GM23338 (cell line): ENCODE results near the gene MFF. TPM values are rescaled to one million over a fixed set of nuclear protein-coding genes. Genes with fewer than 3 reads are reported as not detected.

ENCODE experiments used
- ATAC-seq: fragments of 200-7000 bp; cut with Tn5 transposase; 3 replicates; pipeline ENCODE4 v1.9.1; 2020
- DNase-seq: peaks from one replicate; pipeline ENCODE4 v3.0.0-alpha.2; 2015; ENCODE audit warnings: low spot score
- H2AFZ ChIP-seq: fragments of 200-600 bp; sonication (generic); 2 replicates; pipeline ENCODE4 v1.8.0; 2016; ENCODE audit warnings: antibody characterized with exemption, mild to moderate bottlenecking, moderate library complexity
- H3F3A ChIP-seq: fragments of 200-600 bp; sonication (generic); replicated peaks from 2 replicates; pipeline ENCODE4 v1.8.0; 2017; ENCODE audit warnings: antibody characterized with exemption, mixed run types, low read depth
- H3K27ac ChIP-seq: fragments of 200-600 bp; sonication (generic); 2 replicates; pipeline ENCODE4 v1.6.1; 2016; ENCODE audit warnings: low read depth
- H3K27me3 ChIP-seq: fragments of 200-600 bp; sonication (generic); 2 replicates; pipeline ENCODE4 v1.8.0; 2016; ENCODE audit warnings: mild to moderate bottlenecking, mixed run types, moderate library complexity; ENCODE audit not compliant: insufficient read depth
- H3K36me3 ChIP-seq: fragments of 200-600 bp; sonication (generic); 2 replicates; pipeline ENCODE4 v1.8.0; 2016; ENCODE audit warnings: mild to moderate bottlenecking; ENCODE audit not compliant: insufficient read depth
- H3K4me1 ChIP-seq: fragments of 200-600 bp; sonication (generic); 2 replicates; pipeline ENCODE4 v1.8.0; 2016; ENCODE audit warnings: mild to moderate bottlenecking, moderate library complexity; ENCODE audit not compliant: insufficient read depth
- H3K4me2 ChIP-seq: fragments of 200-600 bp; sonication (generic); 2 replicates; pipeline ENCODE4 v1.7.1; 2017; ENCODE audit warnings: mixed run types
- H3K4me3 ChIP-seq: fragments of 200-600 bp; sonication (generic); 2 replicates; pipeline ENCODE4 v1.6.1; 2016; ENCODE audit warnings: mixed run types
- H3K79me2 ChIP-seq: fragments of 200-600 bp; sonication (generic); replicated peaks from 2 replicates; pipeline ENCODE4 v1.8.0; 2017; ENCODE audit warnings: mild to moderate bottlenecking; ENCODE audit not compliant: insufficient read depth
- H3K9me2 ChIP-seq: fragments of 200-600 bp; sonication (generic); 2 replicates; pipeline ENCODE4 v1.8.0; 2017; ENCODE audit not compliant: insufficient read depth
- H4K20me1 ChIP-seq: fragments of 200-600 bp; sonication (generic); replicated peaks from 2 replicates; pipeline ENCODE4 v1.8.0; 2017; ENCODE audit warnings: mild to moderate bottlenecking; ENCODE audit not compliant: insufficient read depth
- H3K27ac Mint-ChIP-seq: 2 replicates; pipeline ENCODE4 v1.8.0; 2020; ENCODE audit warnings: inconsistent platforms, mild to moderate bottlenecking, moderate library complexity, mixed read lengths
- H3K27me3 Mint-ChIP-seq: 3 replicates; pipeline ENCODE4 v1.8.0; 2022; ENCODE audit warnings: low read depth, mild to moderate bottlenecking, moderate library complexity, mixed read lengths, inconsistent platforms; ENCODE audit not compliant: insufficient read depth, poor library complexity
- H3K36me3 Mint-ChIP-seq: 3 replicates; pipeline ENCODE4 v1.8.0; 2021; ENCODE audit warnings: low read depth, mild to moderate bottlenecking, inconsistent platforms, moderate library complexity, mixed read lengths
- H3K4me1 Mint-ChIP-seq: 3 replicates; pipeline ENCODE4 v1.8.0; 2020; ENCODE audit warnings: mild to moderate bottlenecking, inconsistent platforms, mixed read lengths
- H3K4me3 Mint-ChIP-seq: 3 replicates; pipeline ENCODE4 v1.8.0; 2021; ENCODE audit warnings: moderate library complexity, mild to moderate bottlenecking, inconsistent platforms, mixed read lengths
- H3K9me3 Mint-ChIP-seq: 3 replicates; pipeline ENCODE4 v1.8.0; 2020; ENCODE audit warnings: moderate library complexity, mild to moderate bottlenecking, inconsistent platforms, mixed read lengths
- CREB1 ChIP-seq: fragments of 250-450 bp; sonication (Bioruptor Pico); IDR thresholded peaks from 2 replicates; pipeline ENCODE4 v1.5.0; 2020; ENCODE audit warnings: low read depth, mild to moderate bottlenecking, moderate library complexity
- EZH2 ChIP-seq: fragments of 200-600 bp; sonication (generic); IDR thresholded peaks from one replicate; pipeline ENCODE4 v1.8.0; 2017; ENCODE audit warnings: antibody characterized with exemption, mild to moderate bottlenecking, low read depth; ENCODE audit not compliant: unreplicated experiment
- EZH2phosphoT487 ChIP-seq: fragments of 200-600 bp; sonication (generic); IDR thresholded peaks from one replicate; pipeline ENCODE4 v1.8.1; 2018; ENCODE audit warnings: antibody characterized with exemption; ENCODE audit not compliant: unreplicated experiment
- JUNB ChIP-seq: IDR thresholded peaks from one replicate; pipeline ENCODE4 v1.6.1; 2016; ENCODE audit warnings: antibody characterized with exemption; ENCODE audit not compliant: unreplicated experiment
- NANOG ChIP-seq: IDR thresholded peaks from 2 replicates; pipeline ENCODE4 v1.6.1; 2016; ENCODE audit warnings: antibody characterized with exemption, borderline replicate concordance
- POLR2AphosphoS5 ChIP-seq: IDR thresholded peaks from 2 replicates; pipeline ENCODE4 v1.6.1; 2016; ENCODE audit warnings: antibody characterized with exemption, low read depth
- REST ChIP-seq: IDR thresholded peaks from one replicate; pipeline ENCODE4 v1.6.1; 2018; ENCODE audit warnings: antibody characterized with exemption; ENCODE audit not compliant: unreplicated experiment
- STAT1 ChIP-seq: IDR thresholded peaks from one replicate; pipeline ENCODE4 v1.6.1; 2016; ENCODE audit warnings: antibody characterized with exemption; ENCODE audit not compliant: unreplicated experiment
- ZNF114 ChIP-seq: fragments of 250-450 bp; sonication (Bioruptor Pico); IDR thresholded peaks from 2 replicates; pipeline ENCODE4 v1.5.0; 2020; ENCODE audit warnings: mild to moderate bottlenecking, moderate library complexity
- ZNF331 ChIP-seq: fragments of 250-450 bp; sonication (Bioruptor Pico); IDR thresholded peaks from 2 replicates; pipeline ENCODE4 v1.5.0; 2020; ENCODE audit warnings: low read depth, mild to moderate bottlenecking, moderate library complexity
- ZNF462 ChIP-seq: fragments of 250-450 bp; sonication (Bioruptor Pico); IDR thresholded peaks from 2 replicates; pipeline ENCODE4 v1.5.0; 2020; ENCODE audit warnings: mild to moderate bottlenecking, moderate library complexity
- polyA plus RNA-seq: library from polyadenylated mRNA; unstranded; fragments of >200 nt; fragmentation: Nextera tagmentation; extraction: Ambion mirVana; gene quantifications from 2 replicates; pipeline ENCODE4 v1.2.1, GENCODE V29; 2016
- total RNA-seq: library from RNA; depleted of rRNA; stranded (reverse); fragments of >200 nt; shearing (Covaris generic); gene quantifications from 2 replicates; pipeline ENCODE4 v1.2.3, GENCODE V29; 2014
- TF ChIP-seq, protein P1 (sequence below), 2 experiments: fragments of 200-600 bp in 1 of 2; sonication (generic) in 1 of 2; conservative IDR thresholded peaks; 2 replicates each; pipeline versions ENCODE4 v1.5.1 to v1.6.1; 2016 to 2017; ENCODE audit warnings: antibody characterized with exemption in 2 of 2, low read depth in 2 of 2, mild to moderate bottlenecking in 2 of 2, moderate library complexity in 1 of 2
- TF ChIP-seq, protein P2 (sequence below): IDR thresholded peaks from 2 replicates; pipeline ENCODE4 v1.6.1; 2016; ENCODE audit warnings: antibody characterized with exemption

Gene MFF
- total and polyA plus RNA-seq, 2 experiments from 2014 or later, result 112 to 161 TPM

GRCh38 chr2:227365833-227366232 lies 40.8 kb downstream of the MFF start:
- no peak overlapping the region for H2AFZ ChIP-seq
- TF ChIP-seq JUNB (no peak), EZH2 (no peak), ZNF331 (no peak), NANOG (no peak), STAT1 (no peak), EZH2phosphoT487 (no peak), ZNF114 (CRISPR knock-in tag) (no peak), POLR2AphosphoS5 (no peak), CREB1 (CRISPR knock-in tag) (no peak), REST (no peak), ZNF462 (no peak)
- TF ChIP-seq, protein P1, sequence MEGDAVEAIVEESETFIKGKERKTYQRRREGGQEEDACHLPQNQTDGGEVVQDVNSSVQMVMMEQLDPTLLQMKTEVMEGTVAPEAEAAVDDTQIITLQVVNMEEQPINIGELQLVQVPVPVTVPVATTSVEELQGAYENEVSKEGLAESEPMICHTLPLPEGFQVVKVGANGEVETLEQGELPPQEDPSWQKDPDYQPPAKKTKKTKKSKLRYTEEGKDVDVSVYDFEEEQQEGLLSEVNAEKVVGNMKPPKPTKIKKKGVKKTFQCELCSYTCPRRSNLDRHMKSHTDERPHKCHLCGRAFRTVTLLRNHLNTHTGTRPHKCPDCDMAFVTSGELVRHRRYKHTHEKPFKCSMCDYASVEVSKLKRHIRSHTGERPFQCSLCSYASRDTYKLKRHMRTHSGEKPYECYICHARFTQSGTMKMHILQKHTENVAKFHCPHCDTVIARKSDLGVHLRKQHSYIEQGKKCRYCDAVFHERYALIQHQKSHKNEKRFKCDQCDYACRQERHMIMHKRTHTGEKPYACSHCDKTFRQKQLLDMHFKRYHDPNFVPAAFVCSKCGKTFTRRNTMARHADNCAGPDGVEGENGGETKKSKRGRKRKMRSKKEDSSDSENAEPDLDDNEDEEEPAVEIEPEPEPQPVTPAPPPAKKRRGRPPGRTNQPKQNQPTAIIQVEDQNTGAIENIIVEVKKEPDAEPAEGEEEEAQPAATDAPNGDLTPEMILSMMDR (conservative IDR thresholded peaks at IDR 0.05; ENCODE audit: low read depth in 2 of 2), result no peak
- TF ChIP-seq, protein P2, sequence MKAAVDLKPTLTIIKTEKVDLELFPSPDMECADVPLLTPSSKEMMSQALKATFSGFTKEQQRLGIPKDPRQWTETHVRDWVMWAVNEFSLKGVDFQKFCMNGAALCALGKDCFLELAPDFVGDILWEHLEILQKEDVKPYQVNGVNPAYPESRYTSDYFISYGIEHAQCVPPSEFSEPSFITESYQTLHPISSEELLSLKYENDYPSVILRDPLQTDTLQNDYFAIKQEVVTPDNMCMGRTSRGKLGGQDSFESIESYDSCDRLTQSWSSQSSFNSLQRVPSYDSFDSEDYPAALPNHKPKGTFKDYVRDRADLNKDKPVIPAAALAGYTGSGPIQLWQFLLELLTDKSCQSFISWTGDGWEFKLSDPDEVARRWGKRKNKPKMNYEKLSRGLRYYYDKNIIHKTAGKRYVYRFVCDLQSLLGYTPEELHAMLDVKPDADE, result no peak
- H3K27me3 ChIP-seq, result no peaks in the 10 kb centered on the region
- ATAC-seq (no peak), DNase-seq (no peak)
- H3K4me3 ChIP-seq, result no peak overlapping the region
- no peaks in the 10 kb centered on the region for H4K20me1 ChIP-seq
- no peaks in the 10 kb centered on the region for H3K9me2 ChIP-seq
- Mint-ChIP-seq H3K27ac (no peak overlapping the region), H3K36me3 (no peaks in the 10 kb centered on the region), H3K9me3 (no peaks in the 10 kb centered on the region; the same call in 2 of the 3 replicates), H3K27me3 (no peaks in the 10 kb centered on the region), H3K4me1 (no peaks in the 10 kb centered on the region), H3K4me3 (no peak overlapping the region)
- H3K36me3 ChIP-seq, result no peaks in the 10 kb centered on the region
- no peaks in the 10 kb centered on the region for H3K79me2 ChIP-seq
- no peak overlapping the region for H3K4me2 ChIP-seq
- no peak overlapping the region for H3K27ac ChIP-seq
- no peaks in the 10 kb centered on the region for H3K4me1 ChIP-seq
- H3F3A ChIP-seq, result no peaks in the 10 kb centered on the region
